ENCODE data around the gene PKD1L1. TPM values are rescaled to one million over a fixed set of nuclear protein-coding genes. Genes with fewer than 3 reads are reported as not detected.

The PKD1L1 gene
- total and polyA plus RNA-seq, 7 donors: 0.16 to 1.2 (median 0.63) TPM; not detected in 1

- intact Hi-C loops (cut with DNase I): no loop called here
Measured at GRCh38 chr7:47813620-47814260, 134.5 kb downstream of the PKD1L1 start.

GRCh38 chr7:47812429-47813136 is 135.7 kb downstream of the PKD1L1 start:
- Histone ChIP-seq H3K27me3 (no peaks in the 10 kb centered on the region), H3K36me3 (no peaks in the 10 kb centered on the region), H3K27ac (no peak overlapping the region), H3K4me1 (peaks cover 0 to 12% (median under 1%) of the 10 kb centered on the region in 4 donors), H3K4me3 (no peak overlapping the region), H3K9me3 (no peaks in the 10 kb centered on the region)
- DNase-seq: no peak
- TF ChIP-seq POLR2AphosphoS5 (IDR thresholded peaks at IDR 0.05) (no peak), CTCF (IDR thresholded peaks at IDR 0.05) (no peak), POLR2A (IDR thresholded peaks at IDR 0.05) (no peak), EP300 (IDR thresholded peaks at IDR 0.05) (no peak)
- 91 to 93% methylated on average over 16 of the region's 16 CpGs for WGBS, 2 donors
- intact Hi-C loops (cut with DNase I): no loop called here

More at GRCh38 chr7:47813620-47814260, 134.5 kb downstream of the PKD1L1 start:
- WGBS, 2 donors: 56 to 74% methylated on average over 10 of the region's 10 CpGs
- H3K27ac ChIP-seq: no peak overlapping the region
- H3K4me3 ChIP-seq: no peak overlapping the region
- no peak for DNase-seq
- no peaks in the 10 kb centered on the region for H3K9me3 ChIP-seq
- TF ChIP-seq CTCF (IDR thresholded peaks at IDR 0.05) (no peak), EP300 (IDR thresholded peaks at IDR 0.05) (no peak), POLR2A (IDR thresholded peaks at IDR 0.05) (no peak), POLR2AphosphoS5 (IDR thresholded peaks at IDR 0.05) (no peak)
- H3K27me3 ChIP-seq: no peaks in the 10 kb centered on the region
- no peaks in the 10 kb centered on the region for H3K36me3 ChIP-seq
- H3K4me1 ChIP-seq: peaks cover 0 to 23% (median 8%) of the 10 kb centered on the region in 4 donors

- Histone ChIP-seq H3K27me3 (no peaks in the 10 kb centered on the region), H3K4me1 (peaks cover 0 to 13% (median 7%) of the 10 kb centered on the region in 4 donors), H3K36me3 (no peaks in the 10 kb centered on the region), H3K4me3 (no peak overlapping the region), H3K27ac (no peak overlapping the region), H3K9me3 (no peaks in the 10 kb centered on the region)
- DNase-seq: no peak
- TF ChIP-seq CTCF (IDR thresholded peaks at IDR 0.05) (no peak), POLR2A (IDR thresholded peaks at IDR 0.05) (no peak), POLR2AphosphoS5 (IDR thresholded peaks at IDR 0.05) (no peak), EP300 (IDR thresholded peaks at IDR 0.05) (no peak)
- intact Hi-C loops (cut with DNase I): no loop called here
- 86 to 91% methylated on average over 10 of the region's 10 CpGs for WGBS, 2 donors
Measured at GRCh38 chr7:47811632-47812380, 136.5 kb downstream of the PKD1L1 start.

- TF ChIP-seq POLR2A (IDR thresholded peaks at IDR 0.05) (no peak), POLR2AphosphoS5 (IDR thresholded peaks at IDR 0.05) (no peak), CTCF (IDR thresholded peaks at IDR 0.05) (no peak), EP300 (IDR thresholded peaks at IDR 0.05) (no peak)
- Histone ChIP-seq H3K27me3 (no peaks in the 10 kb centered on the region), H3K27ac (no peak overlapping the region), H3K4me1 (peaks cover 0 to 25% (median 14%) of the 10 kb centered on the region in 4 donors), H3K36me3 (no peaks in the 10 kb centered on the region), H3K9me3 (no peaks in the 10 kb centered on the region), H3K4me3 (no peak overlapping the region)
- intact Hi-C loops (cut with DNase I): no loop called here
- DNase-seq: no peak
- 91 to 94% methylated on average over 3 of the region's 3 CpGs for WGBS, 2 donors
Measured at GRCh38 chr7:47809387-47809786, 138.9 kb downstream of the PKD1L1 start.

Measured in sigmoid colon (tissue), 7 donors.